ENCODE measurements around the gene CDC45.
"Not testable (repeated sequence)": the region's sequence is repeated elsewhere in the genome, so short reads cannot be mapped to it uniquely, and the experiment has no call there.

CDC45 gene

GRCh38 chr22:19518635-19519034 is 38.9 kb downstream of the CDC45 start:
- no peak for DNase-seq

GRCh38 chr22:19519041-19519926 is 39.6 kb downstream of the CDC45 start:
- DNase-seq, result no peak

- DNase-seq, result no peak
Observed at GRCh38 chr22:19520007-19520406, 40.3 kb downstream of the CDC45 start.

- DNase-seq, result no peak
Observed at GRCh38 chr22:19520566-19521305, 41.0 kb downstream of the CDC45 start.

GRCh38 chr22:19522190-19522880 is 42.6 kb downstream of the CDC45 start:
- DNase-seq, result no peak

GRCh38 chr22:19522881-19523239 is 43.1 kb downstream of the CDC45 start:
- DNase-seq, result no peak

- DNase-seq, result no peak
Observed at GRCh38 chr22:19523240-19524169, 43.8 kb downstream of the CDC45 start.

GRCh38 chr22:19524170-19525115 is 44.7 kb downstream of the CDC45 start, which contains the start of gene CLDN5:
Gene CLDN5 (minus strand): TSS chr22:19524410. CDS start chr22:19524255, 155 bp downstream.
- no peak for DNase-seq

- DNase-seq, result no peak
Observed at GRCh38 chr22:19525116-19525660, 45.5 kb downstream of the CDC45 start.

GRCh38 chr22:19525666-19526065 is 45.9 kb downstream of the CDC45 start:
- no peak for DNase-seq

- DNase-seq, result no peak
Observed at GRCh38 chr22:19526076-19526701, 46.5 kb downstream of the CDC45 start.

GRCh38 chr22:19526702-19527111 is 47.0 kb downstream of the CDC45 start:
- DNase-seq, result no peak

GRCh38 chr22:19527321-19527721 is 47.6 kb downstream of the CDC45 start:
- no peak for DNase-seq

- no peak for DNase-seq
Observed at GRCh38 chr22:19527861-19528417, 48.2 kb downstream of the CDC45 start.

- DNase-seq, result no peak
Observed at GRCh38 chr22:19529811-19530210, 50.1 kb downstream of the CDC45 start.

GRCh38 chr22:19530751-19531150 is 51.0 kb downstream of the CDC45 start:
- DNase-seq, result no peak

GRCh38 chr22:19531327-19531726 is 51.6 kb downstream of the CDC45 start:
- DNase-seq, result not testable (repeated sequence)

- DNase-seq, result no peak
Observed at GRCh38 chr22:19533049-19533626, 53.4 kb downstream of the CDC45 start.

GRCh38 chr22:19533857-19534256 is 54.1 kb downstream of the CDC45 start:
- DNase-seq, result no peak

GRCh38 chr22:19535001-19535400 is 55.3 kb downstream of the CDC45 start:
- no peak for DNase-seq

Measured in activated gamma-delta T cell treated with Interleukin-2 at 50 U/mL for 16 hours (primary cell).